ENCODE measurements around the gene ELP5.

Gene ELP5

DNA sequence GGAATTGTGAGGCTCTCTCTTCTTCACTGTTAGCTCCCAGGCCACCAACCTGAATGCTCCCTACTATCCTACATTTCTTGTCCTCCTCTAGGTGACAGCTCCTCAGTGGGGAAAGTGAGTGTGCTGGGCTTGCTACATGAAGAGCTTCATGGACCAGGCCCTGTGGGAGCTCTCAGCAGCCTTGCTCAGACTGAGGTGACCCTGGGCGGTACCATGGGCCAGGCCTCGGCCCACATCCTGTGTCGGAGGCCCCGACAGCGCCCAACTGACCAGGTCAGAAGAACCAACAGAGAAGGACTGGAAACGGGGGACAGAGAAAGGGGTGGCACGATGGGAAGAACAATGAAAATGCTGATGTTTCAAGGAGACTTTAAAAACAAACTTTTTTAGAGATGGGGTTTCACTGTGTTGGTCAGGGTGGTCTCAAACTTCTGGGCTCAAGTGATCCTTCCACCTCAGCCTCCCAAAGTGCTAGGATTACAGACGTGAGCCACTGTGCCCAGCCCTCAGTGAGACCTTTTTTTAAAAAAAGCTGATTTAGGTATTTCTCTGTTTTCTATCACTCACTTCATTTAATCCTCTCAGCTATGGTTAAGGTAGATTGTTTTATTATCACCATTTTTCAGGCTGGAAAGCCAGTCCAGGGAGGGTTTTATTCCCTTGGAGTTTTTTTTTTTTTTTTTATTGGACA, 4.9 kb downstream of the ELP5 start:
- no peak for DNase-seq (ENCODE audit: low read depth)

GRCh38 chr17:7258731-7259554, 6.9 kb downstream of the ELP5 start:
- DNase-seq (ENCODE audit: low read depth), result no peak

DNA sequence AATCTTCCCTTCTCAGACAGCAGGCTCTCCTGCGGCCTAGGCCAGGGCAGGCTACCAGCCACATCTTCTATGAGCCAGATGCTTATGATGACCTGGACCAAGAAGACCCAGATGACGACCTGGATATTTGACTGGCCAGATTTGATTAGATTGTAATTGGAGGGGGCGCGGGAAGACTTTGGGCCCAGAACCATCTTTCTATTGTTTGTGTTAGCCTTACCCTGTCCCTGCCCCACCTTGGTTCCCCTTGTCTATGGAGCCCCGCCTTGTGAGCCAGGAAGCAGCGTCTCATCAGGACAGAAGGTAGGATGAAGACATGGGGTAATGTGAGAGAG, 7.5 kb downstream of the ELP5 start:
- DNase-seq (ENCODE audit: low read depth), result no peak

DNA sequence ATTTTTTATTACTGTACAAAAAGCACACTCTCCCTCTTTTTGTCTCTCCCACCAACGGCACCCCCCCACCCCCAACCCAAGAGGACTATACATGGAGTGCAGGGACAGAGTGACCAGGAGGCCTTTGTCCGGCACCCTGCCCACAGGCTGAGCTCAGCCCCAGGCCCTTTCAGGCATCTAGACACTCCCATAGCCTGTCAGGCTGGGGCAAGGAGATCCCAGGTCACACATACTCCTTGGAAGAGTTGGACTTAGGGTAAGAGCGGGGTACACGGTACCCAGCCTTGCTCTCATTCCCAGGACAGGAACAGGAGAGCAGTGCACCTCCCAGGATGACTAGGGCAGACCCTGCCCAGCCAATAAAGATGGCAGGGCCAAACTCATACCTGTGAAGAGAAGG, 8.1 kb downstream of the ELP5 start:
- DNase-seq (ENCODE audit: low read depth), result no peak

- no peak for DNase-seq (ENCODE audit: low read depth)
Observed at GRCh38 chr17:7260651-7261378, 8.8 kb downstream of the ELP5 start.

DNA sequence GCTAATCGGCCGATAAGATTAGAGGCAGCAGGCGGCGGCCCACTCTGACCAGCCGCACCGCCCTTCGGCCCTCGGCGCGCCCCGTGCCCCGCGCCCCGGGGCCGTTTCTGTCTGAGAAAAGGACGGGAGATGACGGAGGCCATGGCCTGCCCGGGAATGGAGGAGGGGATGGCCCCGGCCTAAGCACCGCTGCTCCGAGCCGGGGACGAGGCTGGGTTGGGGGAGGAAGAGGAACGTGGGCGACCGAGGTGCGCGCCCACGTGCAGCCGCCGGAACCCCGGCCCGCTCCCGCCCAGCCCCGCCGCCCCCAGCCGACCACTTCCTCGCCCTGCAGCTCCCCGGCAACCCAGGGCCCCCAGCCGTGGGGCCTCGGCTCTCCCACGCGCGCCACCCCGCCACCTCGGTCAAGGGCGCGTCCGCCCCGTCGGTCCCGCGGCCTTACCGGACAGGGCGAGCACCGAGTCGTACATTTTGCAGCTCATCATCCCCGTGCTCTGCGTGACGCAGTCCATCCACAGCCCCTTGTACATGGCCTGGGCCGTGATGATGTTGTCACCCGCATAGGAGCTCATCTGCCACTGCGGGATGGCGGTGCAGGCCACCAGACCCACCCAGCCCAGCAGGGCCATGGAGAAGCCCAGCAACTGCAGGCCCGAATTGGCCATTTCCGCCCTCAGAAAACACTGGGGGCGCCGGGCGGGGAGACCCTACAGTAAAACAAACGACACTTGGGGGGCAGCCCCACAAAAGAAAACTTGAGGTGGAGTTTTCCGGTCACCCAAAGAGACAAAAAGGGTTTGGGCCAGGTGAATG, 9.6 kb downstream of the ELP5 start:
- no peak for DNase-seq (ENCODE audit: low read depth)

DNA sequence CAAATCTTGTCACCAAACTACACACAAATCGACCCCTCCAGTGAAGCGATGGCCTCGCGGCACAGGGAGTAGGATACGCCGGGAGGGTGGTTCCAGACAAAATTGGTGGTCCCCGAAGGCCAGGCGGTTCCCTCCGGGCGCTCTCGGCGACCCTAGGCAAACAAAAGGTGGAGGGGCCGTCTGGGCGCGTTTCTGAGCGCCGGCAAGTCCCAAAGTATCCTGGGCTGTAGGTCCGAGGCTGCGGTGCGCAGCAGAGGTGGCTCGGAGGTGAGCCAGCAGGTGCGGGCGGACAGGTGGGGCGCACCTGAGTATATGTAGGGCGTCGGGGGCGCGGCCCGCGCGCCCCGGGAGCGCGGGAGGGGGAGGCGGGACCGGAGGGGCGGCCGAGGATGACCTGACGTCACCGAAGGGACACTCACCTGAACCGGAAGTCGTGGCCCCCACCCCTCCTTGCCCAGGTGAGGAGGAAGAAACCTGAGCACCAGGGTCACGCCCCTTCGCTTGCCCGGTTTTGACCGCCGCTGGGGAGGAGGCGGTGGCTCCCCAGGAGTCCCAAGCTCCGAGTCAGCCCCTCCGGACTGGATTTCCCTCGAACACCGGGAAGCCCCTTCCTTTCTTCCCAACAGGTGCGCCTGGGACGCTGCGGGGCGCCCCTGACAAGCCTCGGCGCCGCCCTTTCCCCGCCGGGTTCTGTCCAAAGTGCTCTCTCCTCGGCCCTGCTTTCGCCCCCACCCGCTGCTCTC, 10.3 kb downstream of the ELP5 start, which contains the start of gene CLDN7:
TSS of gene CLDN7 (minus strand) at position 287 of the 743 bp plus-strand sequence. CDS start 435 bp downstream, outside the sequence.
- no peak for DNase-seq (ENCODE audit: low read depth)

- DNase-seq (ENCODE audit: low read depth), result no peak
Observed at GRCh38 chr17:7262935-7263800, 11.2 kb downstream of the ELP5 start.

DNA sequence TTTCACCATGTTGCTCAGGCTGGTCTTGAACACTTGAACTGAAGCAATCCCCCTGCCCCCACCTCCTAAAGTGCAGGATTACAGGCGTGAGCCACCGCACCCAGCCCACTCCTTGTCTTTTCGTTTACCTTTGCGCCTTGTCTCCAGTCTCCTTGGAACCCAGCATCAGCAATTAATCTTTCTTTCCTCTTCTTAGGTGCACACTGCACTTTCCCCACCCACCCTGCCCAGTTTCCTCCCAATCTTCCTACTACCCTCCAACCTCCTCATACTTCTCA, 11.7 kb downstream of the ELP5 start:
- DNase-seq (ENCODE audit: low read depth), result no peak

DNA sequence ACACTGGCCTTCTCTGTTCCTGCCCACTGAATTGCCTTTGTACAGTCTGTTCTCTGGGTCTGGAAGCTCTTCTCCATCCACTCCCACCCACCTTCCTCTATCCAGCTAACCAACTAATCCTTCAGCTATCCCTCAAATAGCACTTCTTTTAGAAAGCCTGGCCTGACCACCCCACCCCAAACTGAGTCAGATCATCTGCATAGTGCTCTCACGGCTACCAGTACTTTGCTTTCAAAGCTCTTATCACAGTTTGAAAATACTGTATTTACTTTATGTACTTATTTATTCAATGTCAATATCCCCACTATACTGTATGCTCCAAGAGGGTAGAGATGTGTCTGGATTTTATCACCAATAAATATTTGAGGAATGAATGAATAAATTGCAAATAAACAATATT, 14.8 kb downstream of the ELP5 start:
- DNase-seq (ENCODE audit: low read depth), result no peak

GRCh38 chr17:7279448-7279847, 27.4 kb downstream of the ELP5 start:
- no peak for DNase-seq (ENCODE audit: low read depth)

DNA sequence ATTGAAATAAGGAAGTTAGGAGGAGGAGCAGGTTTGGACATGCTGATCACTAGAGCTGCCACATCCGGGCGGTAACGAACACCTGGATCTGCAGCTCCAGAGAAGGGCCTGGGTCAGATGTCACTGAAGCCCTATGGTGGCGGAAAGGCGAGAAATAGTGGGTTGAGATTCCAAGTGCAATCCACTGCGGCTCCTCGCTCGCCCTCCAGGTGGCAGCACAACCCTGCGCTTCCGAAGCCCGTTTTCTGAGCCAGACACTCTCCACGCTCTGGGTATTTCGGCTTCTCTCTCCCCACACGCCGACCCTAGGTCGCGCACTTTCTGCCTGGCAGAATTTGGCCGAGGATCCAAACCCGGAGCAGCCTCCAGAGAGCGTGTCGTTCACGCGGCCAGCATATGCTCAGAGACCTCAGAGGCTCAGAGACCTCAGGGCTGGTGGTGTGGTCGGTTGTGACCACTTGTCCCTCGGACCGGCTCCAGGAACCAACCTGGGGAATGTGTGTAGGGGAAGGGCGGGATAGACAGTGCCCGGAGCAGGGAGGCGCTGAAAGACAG, 28.6 kb downstream of the ELP5 start:
- no peak for DNase-seq (ENCODE audit: low read depth)

DNA sequence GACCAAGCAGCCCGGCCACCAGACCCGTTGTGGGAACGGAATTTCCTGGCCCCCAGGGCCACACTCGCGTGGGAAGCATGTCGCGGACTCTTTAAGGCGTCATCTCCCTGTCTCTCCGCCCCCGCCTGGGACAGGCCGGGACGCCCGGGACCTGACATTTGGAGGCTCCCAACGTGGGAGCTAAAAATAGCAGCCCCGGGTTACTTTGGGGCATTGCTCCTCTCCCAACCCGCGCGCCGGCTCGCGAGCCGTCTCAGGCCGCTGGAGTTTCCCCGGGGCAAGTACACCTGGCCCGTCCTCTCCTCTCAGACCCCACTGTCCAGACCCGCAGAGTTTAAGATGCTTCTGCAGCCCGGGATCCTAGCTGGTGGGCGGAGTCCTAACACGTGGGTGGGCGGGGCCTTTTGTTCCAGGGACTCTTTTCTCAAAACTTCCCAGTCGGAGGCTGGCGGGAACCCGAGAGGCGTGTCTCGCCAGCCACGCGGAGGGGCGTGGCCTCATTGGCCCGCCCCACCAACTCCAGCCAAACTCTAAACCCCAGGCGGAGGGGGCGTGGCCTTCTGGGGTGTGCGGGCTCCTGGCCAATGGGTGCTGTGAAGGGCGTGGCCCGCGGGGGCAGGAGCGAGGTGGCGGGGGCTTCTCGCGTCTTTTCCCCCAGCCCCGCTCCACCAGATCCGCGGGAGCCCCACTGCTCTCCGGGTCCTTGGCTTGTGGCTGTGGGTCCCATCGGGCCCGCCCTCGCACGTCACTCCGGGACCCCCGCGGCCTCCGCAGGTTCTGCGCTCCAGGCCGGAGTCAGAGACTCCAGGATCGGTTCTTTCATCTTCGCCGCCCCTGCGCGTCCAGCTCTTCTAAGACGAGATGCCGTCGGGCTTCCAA, 29.3 kb downstream of the ELP5 start, which contains the start of gene SLC2A4:
TSS of gene SLC2A4 (plus strand) at position 645 of the 879 bp plus-strand sequence. CDS start at position 862, 217 bp downstream.
- peak; percentile 44 for DNase-seq (ENCODE audit: low read depth)

- DNase-seq (ENCODE audit: low read depth), result no peak
Observed at GRCh38 chr17:7281953-7282751, 30.1 kb downstream of the ELP5 start.

- no peak for DNase-seq (ENCODE audit: low read depth)
Observed at GRCh38 chr17:7282752-7283321, 30.8 kb downstream of the ELP5 start.

DNA sequence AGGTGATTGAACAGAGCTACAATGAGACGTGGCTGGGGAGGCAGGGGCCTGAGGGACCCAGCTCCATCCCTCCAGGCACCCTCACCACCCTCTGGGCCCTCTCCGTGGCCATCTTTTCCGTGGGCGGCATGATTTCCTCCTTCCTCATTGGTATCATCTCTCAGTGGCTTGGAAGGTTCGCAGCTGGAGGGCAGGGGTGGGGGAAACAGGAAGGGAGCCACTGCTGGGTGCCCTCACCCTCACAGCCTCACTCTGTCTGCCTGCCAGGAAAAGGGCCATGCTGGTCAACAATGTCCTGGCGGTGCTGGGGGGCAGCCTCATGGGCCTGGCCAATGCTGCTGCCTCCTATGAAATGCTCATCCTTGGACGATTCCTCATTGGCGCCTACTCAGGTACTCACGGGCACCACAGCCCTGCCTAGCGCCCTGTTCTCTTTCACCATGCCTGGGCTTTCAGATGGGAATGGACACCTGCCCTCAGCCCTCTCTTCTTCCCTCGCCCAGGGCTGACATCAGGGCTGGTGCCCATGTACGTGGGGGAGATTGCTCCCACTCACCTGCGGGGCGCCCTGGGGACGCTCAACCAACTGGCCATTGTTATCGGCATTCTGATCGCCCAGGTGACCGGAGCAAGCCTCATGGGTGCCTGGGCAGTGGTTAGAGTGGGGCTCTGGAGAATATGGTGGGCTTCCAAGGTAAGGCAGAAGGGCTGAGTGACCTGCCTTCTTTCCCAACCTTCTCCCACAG, 31.6 kb downstream of the ELP5 start:
- DNase-seq (ENCODE audit: low read depth), result no peak

DNA sequence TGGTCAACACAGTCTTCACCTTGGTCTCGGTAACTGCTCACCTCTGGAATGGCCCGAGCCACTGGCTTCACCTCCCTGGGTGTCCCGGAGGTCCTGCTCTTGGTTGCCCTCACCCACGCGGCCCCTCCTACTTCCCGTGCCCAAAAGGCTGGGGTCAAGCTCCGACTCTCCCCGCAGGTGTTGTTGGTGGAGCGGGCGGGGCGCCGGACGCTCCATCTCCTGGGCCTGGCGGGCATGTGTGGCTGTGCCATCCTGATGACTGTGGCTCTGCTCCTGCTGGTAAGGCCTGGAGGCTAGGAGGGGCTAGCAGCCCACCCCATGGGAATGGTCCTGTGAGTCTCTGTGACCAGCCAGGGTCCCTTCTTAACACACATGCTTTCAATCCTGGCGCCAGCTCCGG, 32.9 kb downstream of the ELP5 start:
- no peak for DNase-seq (ENCODE audit: low read depth)

Measured in GM04503 (cell line).